GM12892 (cell line): ENCODE results near the gene CUL4A. TPM values are rescaled to one million over a fixed set of nuclear protein-coding genes. Genes with fewer than 3 reads are reported as not detected.
"Not testable (repeated sequence)": the region's sequence is repeated elsewhere in the genome, so short reads cannot be mapped to it uniquely, and the experiment has no call there.

Source experiments
- DNase-seq: peaks from one replicate; pipeline ENCODE4 v3.0.0; 2011; ENCODE audit not compliant: insufficient read length
- FAIRE-seq: peaks from 2 replicates; lab custom pipeline; 2011; peaks lifted over from hg19 to GRCh38; lab: Jason Lieb, UNC
- POLR2A ChIP-seq: IDR thresholded peaks from 2 replicates; pipeline ENCODE4 v1.6.1; 2011; ENCODE audit warnings: low read depth, low read length, control low read depth
- POLR2AphosphoS5 ChIP-seq: IDR thresholded peaks from 2 replicates; pipeline ENCODE4 v1.6.1; 2011; ENCODE audit warnings: low read depth, low read length, control low read depth
- TAF1 ChIP-seq: IDR thresholded peaks from 2 replicates; pipeline ENCODE4 v1.6.1; 2011; ENCODE audit warnings: low read depth, mild to moderate bottlenecking, control low read depth, low read length, borderline replicate concordance
- polyA plus RNA-seq: library from polyadenylated mRNA; unstranded; fragments of >200 nt; gene quantifications from one replicate; pipeline ENCODE4 v1.2.1, GENCODE V29; 2012; ENCODE audit warnings: missing spikeins, inconsistent platforms; ENCODE audit not compliant: missing spikeins

CUL4A gene
- 41.4 TPM for polyA plus RNA-seq

DNA sequence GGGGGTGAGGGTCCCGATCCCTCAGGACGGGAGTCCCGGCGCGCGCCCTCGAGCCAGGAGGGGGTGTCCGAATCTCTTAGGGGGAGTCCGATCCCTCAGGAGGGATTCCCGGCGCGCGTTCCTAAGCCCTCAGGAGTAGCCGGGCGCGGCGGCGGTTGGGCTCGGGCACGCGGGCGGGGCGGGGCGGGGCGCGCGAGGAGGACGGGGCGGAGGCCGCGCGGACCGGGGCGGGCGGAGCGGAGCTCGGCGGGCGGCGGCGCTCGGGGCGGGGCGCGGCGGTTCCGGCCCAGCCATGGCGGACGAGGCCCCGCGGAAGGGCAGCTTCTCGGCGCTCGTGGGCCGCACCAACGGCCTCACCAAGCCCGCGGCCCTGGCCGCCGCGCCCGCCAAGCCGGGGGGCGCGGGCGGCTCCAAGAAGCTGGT, at the start of gene CUL4A:
TSS of gene CUL4A (plus strand) at position 278 of the 423 bp plus-strand sequence. CDS start at position 293, 15 bp downstream.
- peak; percentile 53 for DNase-seq
- FAIRE-seq: peak; percentile 63
- TF ChIP-seq POLR2A: no peak
- no peak for TF ChIP-seq POLR2AphosphoS5
- no peak for TF ChIP-seq TAF1

DNA sequence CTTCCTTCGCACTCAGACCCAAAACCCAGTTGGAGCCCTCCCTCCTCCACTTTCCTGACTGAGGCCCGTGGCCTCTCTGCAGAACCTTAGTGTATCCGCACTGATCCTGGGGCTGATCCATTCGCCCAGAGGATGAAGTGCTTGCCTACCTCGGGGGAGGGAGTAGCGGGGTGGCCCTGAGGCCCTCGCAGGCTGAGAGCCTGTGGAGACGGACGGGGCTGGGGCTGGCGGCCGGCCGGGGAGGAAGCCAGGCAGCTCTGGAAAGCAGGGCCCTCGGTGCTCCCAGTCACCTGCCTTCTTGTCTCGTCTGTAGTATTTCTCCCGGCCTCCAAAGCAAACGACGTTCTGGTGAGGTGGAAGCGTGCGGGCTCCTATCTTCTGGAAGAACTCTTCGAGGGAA, 49.7 kb upstream of the CUL4A start:
- no peak for FAIRE-seq
- no peak for TF ChIP-seq POLR2A
- TF ChIP-seq POLR2AphosphoS5: no peak
- no peak for TF ChIP-seq TAF1
- no peak for DNase-seq

GRCh38 chr13:113160983-113161382, 48.4 kb upstream of the CUL4A start:
- TF ChIP-seq TAF1 (no peak), POLR2AphosphoS5 (no peak), POLR2A (no peak)
- DNase-seq: no peak
- FAIRE-seq: no peak

- FAIRE-seq (no peak), DNase-seq (no peak)
Observed at GRCh38 chr13:113161433-113161832, 48.0 kb upstream of the CUL4A start.

DNA sequence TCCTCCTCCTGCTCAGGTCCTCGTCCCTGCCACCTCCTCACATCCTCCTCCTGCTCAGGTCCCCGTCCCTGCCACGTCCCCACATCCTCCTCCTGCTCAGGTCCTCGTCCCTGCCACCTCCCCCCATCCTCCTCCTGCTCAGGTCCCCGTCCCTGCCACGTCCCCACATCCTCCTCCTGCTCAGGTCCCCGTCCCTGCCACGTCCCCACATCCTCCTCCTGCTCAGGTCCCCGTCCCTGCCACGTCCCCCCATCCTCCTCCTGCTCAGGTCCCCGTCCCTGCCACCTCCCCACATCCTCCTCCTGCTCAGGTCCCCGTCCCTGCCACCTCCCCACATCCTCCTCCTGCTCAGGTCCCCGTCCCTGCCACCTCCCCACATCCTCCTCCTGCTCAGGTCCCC, 47.4 kb upstream of the CUL4A start:
- FAIRE-seq, DNase-seq: not testable (repeated sequence)

More at GRCh38 chr13:113161433-113161832, 48.0 kb upstream of the CUL4A start:
- TF ChIP-seq TAF1: no peak
- no peak for TF ChIP-seq POLR2A
- no peak for TF ChIP-seq POLR2AphosphoS5

GRCh38 chr13:113162783-113163685, 46.4 kb upstream of the CUL4A start:
- DNase-seq (no peak), FAIRE-seq (no peak)
- TF ChIP-seq POLR2AphosphoS5 (no peak), TAF1 (no peak), POLR2A (no peak)

DNA sequence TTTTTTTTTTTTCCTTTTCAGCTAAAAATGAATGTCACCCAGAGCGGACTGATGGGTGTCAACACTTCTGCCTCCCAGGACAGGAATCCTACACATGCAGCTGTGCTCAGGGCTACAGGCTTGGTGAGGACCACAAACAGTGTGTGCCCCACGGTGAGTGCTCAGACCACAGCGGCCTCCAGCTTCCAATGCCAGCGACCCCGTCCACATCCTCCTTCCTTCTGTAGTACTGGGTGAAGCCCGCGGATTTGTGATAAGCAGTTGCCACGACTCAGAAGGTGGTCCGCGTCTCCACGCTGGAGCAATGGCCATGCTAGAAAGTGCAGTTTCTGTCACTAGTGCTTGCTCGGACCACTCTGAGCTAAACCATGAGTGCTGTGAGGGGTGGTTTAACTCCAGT, 44.9 kb upstream of the CUL4A start:
- TF ChIP-seq POLR2AphosphoS5: no peak
- TF ChIP-seq TAF1: no peak
- no peak for TF ChIP-seq POLR2A
- no peak for FAIRE-seq
- DNase-seq: no peak

DNA sequence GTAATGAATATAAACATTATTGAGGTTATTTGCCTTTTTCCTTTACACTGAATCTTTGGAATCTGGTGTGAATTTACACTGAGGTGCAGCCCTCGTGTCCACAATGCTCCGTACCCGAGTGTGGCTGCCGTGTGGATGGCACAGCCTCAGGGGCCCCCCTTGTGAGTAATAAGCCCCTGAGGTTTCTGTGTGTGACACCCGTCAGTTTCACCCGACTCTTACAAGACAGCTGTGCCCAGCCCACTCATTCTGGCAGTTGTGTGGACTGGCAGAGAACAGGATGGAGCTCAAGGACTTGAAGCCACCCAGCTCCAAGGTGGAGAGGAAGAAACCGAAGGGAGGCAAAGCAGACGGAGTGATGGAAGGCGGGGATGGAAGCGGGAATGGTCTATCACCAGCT, 43.1 kb upstream of the CUL4A start:
- no peak for TF ChIP-seq POLR2AphosphoS5
- no peak for TF ChIP-seq TAF1
- TF ChIP-seq POLR2A: no peak
- DNase-seq (no peak), FAIRE-seq (no peak)

DNA sequence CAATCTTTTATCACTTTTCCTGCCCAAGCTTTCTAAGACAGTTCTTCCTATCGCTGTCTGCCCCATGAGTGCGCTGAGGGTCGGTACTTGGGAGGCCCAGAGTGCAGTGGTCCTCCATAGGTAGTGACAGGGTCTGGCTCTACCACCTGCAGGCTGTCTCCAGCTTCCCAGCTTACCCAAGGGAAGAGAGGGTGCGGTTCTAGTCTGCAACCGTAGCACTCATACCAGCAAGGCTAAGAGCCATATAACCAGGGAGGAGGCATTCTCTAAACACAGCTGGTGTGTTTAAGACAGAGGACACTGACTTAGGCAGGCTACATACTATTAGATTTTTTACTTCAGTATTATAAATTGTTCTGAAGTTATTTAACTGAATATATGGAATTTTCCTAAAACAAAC, 42.7 kb upstream of the CUL4A start:
- no peak for FAIRE-seq
- DNase-seq: no peak
- no peak for TF ChIP-seq POLR2AphosphoS5
- TF ChIP-seq POLR2A: no peak
- TF ChIP-seq TAF1: no peak

DNA sequence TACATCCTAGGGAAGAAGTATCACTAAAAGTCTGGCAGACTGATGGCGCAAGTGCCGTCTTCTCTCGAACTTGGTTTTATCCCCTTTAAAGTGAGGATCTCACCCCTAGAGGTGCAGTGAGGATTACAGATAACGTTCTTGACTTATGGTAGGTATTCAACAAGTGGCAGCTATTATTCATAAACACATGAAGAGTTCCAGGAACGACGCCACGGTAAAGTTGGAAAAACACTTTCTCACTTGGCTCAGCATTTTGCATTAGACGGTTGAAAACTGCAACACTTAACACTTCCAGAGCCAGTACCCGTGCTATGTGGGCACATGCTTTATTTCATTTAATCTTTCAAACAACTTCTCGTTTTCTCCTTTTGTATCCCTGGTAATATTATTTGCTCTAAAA, 42.3 kb upstream of the CUL4A start:
- no peak for DNase-seq
- TF ChIP-seq POLR2A (no peak), TAF1 (no peak), POLR2AphosphoS5 (no peak)
- no peak for FAIRE-seq

DNA sequence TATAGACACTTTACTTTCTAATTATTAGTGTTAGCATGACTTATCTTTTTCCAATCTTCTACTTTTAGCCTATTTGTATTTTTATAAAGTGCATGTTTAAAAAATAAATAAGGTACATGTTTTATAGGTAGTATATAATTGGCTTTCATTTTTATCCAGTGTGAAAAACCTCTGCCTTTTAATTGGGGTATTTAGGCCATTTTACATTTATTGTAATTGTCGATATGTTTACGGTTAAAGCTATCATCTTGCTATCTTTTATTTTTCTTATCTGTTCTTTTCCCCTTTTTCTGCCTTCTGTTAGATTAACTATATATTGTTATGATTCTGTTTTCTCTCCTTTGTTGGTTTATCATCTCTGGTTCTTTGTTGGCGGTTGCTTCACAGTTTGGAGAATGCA, 41.8 kb upstream of the CUL4A start:
- no peak for FAIRE-seq
- no peak for TF ChIP-seq TAF1
- no peak for TF ChIP-seq POLR2A
- TF ChIP-seq POLR2AphosphoS5: no peak
- DNase-seq: no peak

DNA sequence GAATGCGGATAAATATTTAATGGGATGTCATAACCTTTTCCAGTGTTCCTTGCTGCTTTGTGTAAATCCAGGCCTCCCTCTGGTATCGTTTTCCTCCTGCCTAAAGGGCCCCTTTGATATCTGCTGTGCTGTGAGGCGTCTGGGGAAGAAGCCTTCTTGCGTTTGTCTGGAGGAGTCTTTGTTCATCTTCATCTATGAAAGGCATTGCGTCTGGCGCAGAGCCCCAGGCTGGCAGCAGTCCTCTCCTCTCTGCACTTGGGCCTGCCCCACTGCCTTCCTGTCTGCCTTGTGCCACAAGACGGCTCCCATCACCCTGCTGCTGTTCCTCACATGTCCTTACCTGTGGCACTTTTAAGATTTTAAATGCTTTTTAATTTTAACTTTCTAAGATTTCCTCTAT, 41.2 kb upstream of the CUL4A start:
- FAIRE-seq: no peak
- TF ChIP-seq POLR2AphosphoS5: no peak
- TF ChIP-seq TAF1: no peak
- no peak for TF ChIP-seq POLR2A
- no peak for DNase-seq
